GM12891 (cell line): ENCODE measurements around the gene HMOX1.

Experiments
- POLR2A ChIP-seq: IDR thresholded peaks from 2 replicates; pipeline ENCODE4 v1.6.1; 2011; ENCODE audit warnings: low read depth, low read length, control low read depth
- POLR2AphosphoS5 ChIP-seq: IDR thresholded peaks from 2 replicates; pipeline ENCODE4 v1.6.1; 2011; ENCODE audit warnings: low read depth, low read length, control low read depth
- SPI1 ChIP-seq: IDR thresholded peaks from 2 replicates; pipeline ENCODE4 v1.6.1; 2011; ENCODE audit warnings: low read depth, low read length, control low read depth

DNA sequence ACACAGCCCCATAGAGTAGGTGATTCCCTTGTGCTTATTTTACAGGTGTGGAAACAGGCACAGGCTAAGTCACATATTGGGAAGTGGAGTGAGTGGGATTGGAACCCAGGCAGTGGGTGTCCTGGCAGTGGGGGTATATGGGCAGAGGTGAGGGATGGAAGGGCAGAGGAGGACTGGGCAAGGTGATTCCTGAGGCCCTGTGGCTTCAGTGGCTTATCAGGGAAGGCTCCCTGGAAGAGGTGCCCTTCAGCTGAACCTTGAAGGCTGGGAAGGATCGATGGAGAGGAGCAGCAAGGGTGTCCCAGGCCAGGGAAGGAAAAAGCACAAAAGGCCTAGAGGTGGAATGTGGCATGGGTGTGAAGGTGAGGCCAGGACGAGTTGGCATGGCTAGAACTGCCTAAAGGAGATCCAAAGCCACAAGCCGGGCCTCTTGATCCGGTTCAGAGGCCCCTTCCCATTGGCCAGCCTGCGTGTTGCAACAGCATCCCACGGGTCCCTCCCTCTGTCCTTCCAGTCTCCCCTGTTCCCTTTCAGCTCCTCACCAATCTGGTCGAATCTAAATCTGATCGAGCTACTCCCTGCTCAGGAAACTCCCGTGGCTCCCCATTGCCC, 60.7 kb downstream of the HMOX1 start:
- TF ChIP-seq SPI1: no peak
- TF ChIP-seq POLR2A: no peak
- TF ChIP-seq POLR2AphosphoS5: no peak
